IPS-15b (cell line): ENCODE data around the gene TAF4.

Experiments
- H3K27me3 ChIP-seq: one replicate; pipeline ENCODE4 v1.6.1; 2013; ENCODE audit warnings: low read length; ENCODE audit not compliant: control insufficient read depth, insufficient read depth
- H3K36me3 ChIP-seq: one replicate; pipeline ENCODE4 v1.6.1; 2013; ENCODE audit warnings: low read length; ENCODE audit not compliant: control insufficient read depth, insufficient read depth
- H3K4me1 ChIP-seq: one replicate; pipeline ENCODE4 v1.6.1; 2013; ENCODE audit warnings: mild to moderate bottlenecking, low read length; ENCODE audit not compliant: control insufficient read depth, insufficient read depth
- H3K4me3 ChIP-seq: one replicate; pipeline ENCODE4 v1.5.1; 2013; ENCODE audit warnings: low read depth, low read length
- H3K9ac ChIP-seq: one replicate; pipeline ENCODE4 v1.6.1; 2013; ENCODE audit warnings: low read depth, mild to moderate bottlenecking, low read length
- H3K9me3 ChIP-seq: one replicate; pipeline ENCODE4 v1.6.1; 2013; ENCODE audit warnings: mild to moderate bottlenecking, low read length; ENCODE audit not compliant: control insufficient read depth, insufficient read depth

Gene TAF4

DNA sequence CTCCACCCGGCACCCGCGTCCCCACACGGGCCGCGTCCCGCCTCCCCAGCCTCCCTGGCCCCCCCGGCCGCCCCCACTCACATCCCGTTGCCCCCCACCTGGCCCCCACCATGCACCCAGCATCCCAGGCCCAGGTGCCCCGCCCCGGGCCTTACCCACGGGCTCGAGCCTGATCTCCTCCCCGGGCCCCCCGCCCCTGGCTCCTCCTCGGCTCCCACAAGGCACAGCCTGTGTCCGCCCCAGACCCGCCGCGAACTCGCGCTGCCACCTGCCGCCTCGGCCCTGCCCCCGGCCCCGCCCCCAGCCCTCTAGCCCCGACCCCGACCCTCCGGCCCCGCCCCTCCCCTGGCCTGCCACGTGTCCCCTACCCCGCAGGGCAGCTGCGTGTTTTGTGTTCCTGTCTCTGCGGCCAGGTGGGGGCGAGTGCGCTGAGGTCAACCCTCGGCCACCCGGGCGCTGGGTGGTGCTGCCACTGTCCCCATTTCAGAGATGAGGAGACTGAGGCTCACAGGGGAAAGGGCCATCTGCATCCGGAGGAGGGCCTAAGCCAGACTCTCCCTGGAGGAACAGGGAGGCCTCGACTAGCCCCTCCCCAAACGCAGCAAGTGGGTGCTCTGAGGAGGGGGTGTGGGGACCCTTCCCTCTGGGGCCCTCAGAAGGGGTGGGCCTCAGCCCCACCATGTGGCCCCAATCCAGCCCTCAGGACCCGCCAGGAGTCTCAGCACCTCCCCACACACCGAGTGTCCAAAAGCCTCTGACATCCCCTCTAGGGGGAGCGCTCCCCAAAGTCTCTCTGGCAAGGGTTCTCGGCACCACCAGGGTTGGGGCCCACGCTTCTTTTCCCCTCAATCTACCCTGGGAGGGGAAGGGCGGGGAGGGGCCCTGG, 99.8 kb downstream of the TAF4 start:
- no peaks in the 10 kb centered on the region for H3K27me3 ChIP-seq
- no peak overlapping the region for H3K9ac ChIP-seq

GRCh38 chr20:61964675-61965605, 100.7 kb downstream of the TAF4 start:
- peak overlapping the region; percentile 30 for H3K4me3 ChIP-seq
- no peak overlapping the region for H3K9ac ChIP-seq
- H3K27me3 ChIP-seq, result no peaks in the 10 kb centered on the region
- no peaks in the 10 kb centered on the region for H3K4me1 ChIP-seq
- H3K9me3 ChIP-seq, result no peaks in the 10 kb centered on the region
- H3K36me3 ChIP-seq, result no peaks in the 10 kb centered on the region

More for the DNA sequence above, 99.8 kb downstream of the TAF4 start:
- H3K36me3 ChIP-seq, result no peaks in the 10 kb centered on the region
- H3K9me3 ChIP-seq, result no peaks in the 10 kb centered on the region
- no peaks in the 10 kb centered on the region for H3K4me1 ChIP-seq
- peak overlapping the region; percentile 30 for H3K4me3 ChIP-seq

GRCh38 chr20:61963885-61964674, 101.6 kb downstream of the TAF4 start:
- no peaks in the 10 kb centered on the region for H3K4me1 ChIP-seq
- H3K9me3 ChIP-seq, result no peaks in the 10 kb centered on the region
- no peak overlapping the region for H3K9ac ChIP-seq
- no peaks in the 10 kb centered on the region for H3K36me3 ChIP-seq
- H3K27me3 ChIP-seq, result no peaks in the 10 kb centered on the region
- H3K4me3 ChIP-seq, result no peak overlapping the region

- Histone ChIP-seq H3K9ac (no peak overlapping the region), H3K4me1 (no peaks in the 10 kb centered on the region), H3K4me3 (no peak overlapping the region), H3K36me3 (no peaks in the 10 kb centered on the region), H3K27me3 (no peaks in the 10 kb centered on the region), H3K9me3 (no peaks in the 10 kb centered on the region)
Measured at GRCh38 chr20:61963149-61963548, 102.5 kb downstream of the TAF4 start.

GRCh38 chr20:61960836-61961235, 104.8 kb downstream of the TAF4 start:
- Histone ChIP-seq H3K36me3 (no peaks in the 10 kb centered on the region), H3K27me3 (no peaks in the 10 kb centered on the region), H3K4me1 (no peaks in the 10 kb centered on the region), H3K9ac (no peak overlapping the region), H3K9me3 (no peaks in the 10 kb centered on the region), H3K4me3 (no peak overlapping the region)

GRCh38 chr20:61958773-61959700, 106.6 kb downstream of the TAF4 start:
- H3K4me3 ChIP-seq, result no peak overlapping the region
- no peaks in the 10 kb centered on the region for H3K9me3 ChIP-seq
- no peak overlapping the region for H3K9ac ChIP-seq
- H3K4me1 ChIP-seq, result no peaks in the 10 kb centered on the region
- H3K27me3 ChIP-seq, result no peaks in the 10 kb centered on the region
- H3K36me3 ChIP-seq, result no peaks in the 10 kb centered on the region

DNA sequence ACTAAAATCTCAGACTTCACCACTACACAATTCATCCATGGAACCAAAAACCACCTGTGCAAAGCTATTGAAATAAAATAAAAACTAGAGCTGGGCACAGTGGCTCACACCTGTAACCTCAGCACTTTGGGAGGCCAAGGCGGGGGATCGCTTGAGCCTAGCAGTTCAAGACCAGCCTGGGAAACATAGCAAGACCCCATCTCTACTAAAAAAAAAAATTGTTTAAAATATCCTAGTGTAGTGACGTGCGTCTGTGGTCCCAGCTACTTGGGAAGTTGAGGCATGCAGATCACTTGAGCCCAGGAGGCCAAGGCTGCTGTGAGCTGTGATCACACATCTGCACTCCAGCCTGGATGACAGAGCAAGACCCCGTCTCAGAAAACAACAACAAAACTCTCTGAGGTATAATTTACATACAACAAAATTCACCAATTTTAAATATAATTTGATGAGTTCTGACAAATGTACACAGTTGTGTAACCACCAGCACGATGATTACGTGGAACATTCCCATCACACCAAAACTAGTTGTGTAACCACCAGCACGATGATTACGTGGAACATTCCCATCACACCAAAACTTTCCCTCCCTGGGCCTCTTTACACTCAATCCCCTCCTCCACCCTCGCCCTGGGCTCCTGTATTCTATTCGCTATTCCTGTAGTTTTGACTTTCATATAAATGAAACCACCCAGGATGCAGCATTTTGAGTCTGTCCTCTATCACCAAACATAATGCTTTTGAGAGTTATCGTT, 107.5 kb downstream of the TAF4 start:
- Histone ChIP-seq H3K27me3 (no peaks in the 10 kb centered on the region), H3K9me3 (no peaks in the 10 kb centered on the region), H3K36me3 (no peaks in the 10 kb centered on the region), H3K4me3 (no peak overlapping the region), H3K4me1 (no peaks in the 10 kb centered on the region), H3K9ac (no peak overlapping the region)

GRCh38 chr20:61956396-61957342, 109.0 kb downstream of the TAF4 start:
- no peaks in the 10 kb centered on the region for H3K27me3 ChIP-seq
- H3K9me3 ChIP-seq, result no peaks in the 10 kb centered on the region
- no peak overlapping the region for H3K9ac ChIP-seq
- H3K36me3 ChIP-seq, result no peaks in the 10 kb centered on the region
- H3K4me3 ChIP-seq, result no peak overlapping the region
- H3K4me1 ChIP-seq, result peaks cover under 1% of the 10 kb centered on the region

DNA sequence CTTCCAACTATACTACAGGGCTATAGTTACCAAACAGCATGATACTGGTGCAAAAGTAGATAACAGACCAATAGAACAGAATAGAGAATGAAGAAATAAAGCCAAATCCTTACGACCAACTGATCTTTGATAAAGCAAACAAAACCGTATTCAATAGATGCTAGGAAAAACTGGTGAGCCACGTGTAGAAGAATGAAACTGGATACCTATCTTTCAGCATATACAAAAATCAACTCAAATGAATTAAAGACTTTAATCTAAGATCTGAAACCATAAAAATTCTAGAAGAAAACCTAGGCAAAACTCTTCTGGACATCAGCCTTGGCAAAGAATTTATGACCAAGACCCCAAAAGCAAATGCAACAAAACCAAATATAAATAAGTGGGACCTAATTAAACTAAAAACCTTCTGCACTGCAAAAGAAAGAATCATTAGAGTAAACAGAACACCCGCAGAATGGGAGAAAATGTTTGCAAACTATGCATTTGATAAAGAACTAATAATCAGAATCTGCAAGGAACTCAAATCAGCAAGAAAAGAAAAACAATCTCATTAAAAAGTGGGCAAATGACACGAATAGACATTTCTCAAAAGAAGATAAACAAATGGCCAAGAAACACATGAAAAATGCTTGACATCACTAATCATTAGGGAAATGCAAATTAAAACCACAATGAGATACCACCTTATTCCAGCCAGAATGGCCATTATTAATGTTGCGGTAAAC, 109.8 kb downstream of the TAF4 start:
- Histone ChIP-seq H3K27me3 (no peaks in the 10 kb centered on the region), H3K9ac (no peak overlapping the region), H3K4me3 (no peak overlapping the region), H3K36me3 (no peaks in the 10 kb centered on the region), H3K9me3 (no peaks in the 10 kb centered on the region), H3K4me1 (peaks cover 3% of the 10 kb centered on the region)
